A673 (cell line): ENCODE data around the gene CACNG8.

Source experiments
- EZH2 ChIP-seq: fragments of 200-600 bp; sonication (generic); IDR thresholded peaks from 2 replicates; pipeline ENCODE4 v1.6.1; 2017; ENCODE audit warnings: borderline replicate concordance, low read depth, mild to moderate bottlenecking, mixed read lengths, antibody characterized with exemption, low read length; ENCODE audit not compliant: poor library complexity, severe bottlenecking
- TF ChIP-seq, protein P1 (sequence below): fragments of 300-800, 200-600 bp; sonication (generic); conservative IDR thresholded peaks from 2 replicates; pipeline ENCODE4 v1.5.1; 2017; ENCODE audit warnings: low read depth, mild to moderate bottlenecking, antibody characterized with exemption, low read length, moderate library complexity, mixed read lengths

DNA sequence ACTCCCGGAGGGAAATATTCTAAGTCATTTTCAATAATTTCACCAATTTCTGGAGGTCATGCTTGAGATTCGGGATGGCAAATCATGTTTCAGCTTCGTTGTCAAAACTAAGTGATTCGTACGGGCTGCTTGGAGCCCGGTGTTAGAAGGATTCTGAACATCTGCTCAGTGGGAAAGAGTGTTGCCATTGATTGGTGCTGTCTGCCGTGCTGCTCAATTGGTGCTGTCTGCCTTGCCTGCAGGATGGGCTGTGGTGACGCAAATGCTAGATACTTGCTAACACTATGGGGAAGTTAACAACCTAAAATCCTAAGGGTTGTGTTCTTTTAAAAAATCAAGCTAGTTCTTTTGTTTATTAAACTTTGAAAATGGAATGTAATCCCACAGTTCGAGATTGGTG lies 17.3 kb upstream of the CACNG8 start:
- TF ChIP-seq, protein P1, sequence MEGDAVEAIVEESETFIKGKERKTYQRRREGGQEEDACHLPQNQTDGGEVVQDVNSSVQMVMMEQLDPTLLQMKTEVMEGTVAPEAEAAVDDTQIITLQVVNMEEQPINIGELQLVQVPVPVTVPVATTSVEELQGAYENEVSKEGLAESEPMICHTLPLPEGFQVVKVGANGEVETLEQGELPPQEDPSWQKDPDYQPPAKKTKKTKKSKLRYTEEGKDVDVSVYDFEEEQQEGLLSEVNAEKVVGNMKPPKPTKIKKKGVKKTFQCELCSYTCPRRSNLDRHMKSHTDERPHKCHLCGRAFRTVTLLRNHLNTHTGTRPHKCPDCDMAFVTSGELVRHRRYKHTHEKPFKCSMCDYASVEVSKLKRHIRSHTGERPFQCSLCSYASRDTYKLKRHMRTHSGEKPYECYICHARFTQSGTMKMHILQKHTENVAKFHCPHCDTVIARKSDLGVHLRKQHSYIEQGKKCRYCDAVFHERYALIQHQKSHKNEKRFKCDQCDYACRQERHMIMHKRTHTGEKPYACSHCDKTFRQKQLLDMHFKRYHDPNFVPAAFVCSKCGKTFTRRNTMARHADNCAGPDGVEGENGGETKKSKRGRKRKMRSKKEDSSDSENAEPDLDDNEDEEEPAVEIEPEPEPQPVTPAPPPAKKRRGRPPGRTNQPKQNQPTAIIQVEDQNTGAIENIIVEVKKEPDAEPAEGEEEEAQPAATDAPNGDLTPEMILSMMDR: no peak
- no peak for TF ChIP-seq EZH2
